Measurements from ENCODE around the gene HES5. TPM values are rescaled to one million over a fixed set of nuclear protein-coding genes. Genes with fewer than 3 reads are reported as not detected.
"Not testable (repeated sequence)": the region's sequence is repeated elsewhere in the genome, so short reads cannot be mapped to it uniquely, and the experiment has no call there.

HES5 gene
- under 1 TPM; 0.27 to 0.93 (median 0.43) TPM for polyA plus RNA-seq (ENCODE audit: insufficient read depth in 1 of 5, insufficient read length in 5 of 5, low replicate concordance in 1 of 5)
- long read RNA-seq, donor 1 = 0 reads
- long read RNA-seq, donor 2 = 0 reads
- long read RNA-seq, donor 3 = 0 reads
- long read RNA-seq, donor 4, partial matches to known transcripts = 0 of 1 reads
- long read RNA-seq, donor 4, other reads (novel, unspliced or antisense) = 0 of 1 reads
- long read RNA-seq, donor 5 = 0 reads
- long read RNA-seq, donor 6, partial matches to known transcripts = 0 of 2 reads
- long read RNA-seq, donor 6, other reads (novel, unspliced or antisense) = 0 of 2 reads
- long read RNA-seq, donor 7, partial matches to known transcripts = 0 of 1 reads
- long read RNA-seq, donor 7, other reads (novel, unspliced or antisense) = 0 of 1 reads
- long read RNA-seq, donor 8 = 0 reads

DNA sequence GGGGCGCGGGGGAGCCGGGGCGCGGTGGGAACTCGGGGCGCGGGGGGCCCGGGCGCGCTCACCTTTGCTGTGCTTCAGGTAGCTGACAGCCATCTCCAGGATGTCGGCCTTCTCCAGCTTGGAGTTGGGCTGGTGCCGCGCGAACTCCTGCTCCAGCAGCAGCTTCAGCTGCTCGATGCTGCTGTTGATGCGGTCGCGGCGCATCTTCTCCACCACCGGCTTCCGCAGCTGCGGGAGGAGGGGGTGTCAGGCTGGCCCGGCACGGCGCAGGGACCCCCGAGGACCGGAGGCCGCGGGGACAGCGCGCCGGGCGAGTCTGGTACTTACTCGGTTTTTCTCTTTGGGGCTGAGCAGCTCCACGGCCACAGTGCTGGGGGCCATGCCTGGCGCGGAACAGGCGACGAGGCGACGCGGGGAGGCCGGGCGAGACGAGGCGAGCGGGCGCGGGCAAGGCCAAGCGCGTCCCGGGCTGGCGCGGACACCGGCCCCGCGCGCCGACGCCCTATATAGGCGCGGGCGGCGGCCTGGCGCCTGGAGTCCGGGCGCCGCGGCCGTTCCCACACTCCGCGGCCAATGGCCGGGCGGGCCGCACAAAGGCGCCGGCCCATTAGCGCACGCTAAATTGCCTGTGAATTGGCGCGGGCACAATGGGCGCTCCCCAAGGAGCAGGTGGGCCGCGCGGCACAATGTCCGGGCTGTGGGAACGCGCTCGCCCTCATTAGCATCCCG, at the start of gene HES5:
Gene HES5, minus strand, starts transcription at position 480 of the 729 bp plus-strand sequence. Its CDS starts 99 bp downstream, at position 381.
- no peak for DNase-seq

DNA sequence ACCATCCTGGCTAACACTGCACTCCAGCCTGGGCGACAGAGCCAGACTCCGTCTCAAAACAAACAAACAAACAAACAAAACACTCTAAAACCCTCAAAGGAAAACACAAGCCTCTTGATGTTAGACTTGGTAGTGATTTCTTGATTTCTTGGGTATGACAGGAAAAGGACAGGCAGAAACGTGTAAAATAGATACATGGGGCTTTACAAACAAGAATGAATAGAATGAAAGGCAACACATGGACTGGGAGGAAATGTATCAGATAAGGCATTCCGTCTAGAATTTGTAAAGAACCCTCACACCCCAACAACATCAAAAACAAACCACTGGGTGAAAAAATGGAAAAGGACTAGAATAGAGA, 48.7 kb upstream of the HES5 start:
- no peak for DNase-seq

GRCh38 chr1:2577565-2578075, 47.6 kb upstream of the HES5 start:
- DNase-seq = not testable (repeated sequence)

- DNase-seq = no peak
Observed at GRCh38 chr1:2575801-2576663, 46.0 kb upstream of the HES5 start.

DNA sequence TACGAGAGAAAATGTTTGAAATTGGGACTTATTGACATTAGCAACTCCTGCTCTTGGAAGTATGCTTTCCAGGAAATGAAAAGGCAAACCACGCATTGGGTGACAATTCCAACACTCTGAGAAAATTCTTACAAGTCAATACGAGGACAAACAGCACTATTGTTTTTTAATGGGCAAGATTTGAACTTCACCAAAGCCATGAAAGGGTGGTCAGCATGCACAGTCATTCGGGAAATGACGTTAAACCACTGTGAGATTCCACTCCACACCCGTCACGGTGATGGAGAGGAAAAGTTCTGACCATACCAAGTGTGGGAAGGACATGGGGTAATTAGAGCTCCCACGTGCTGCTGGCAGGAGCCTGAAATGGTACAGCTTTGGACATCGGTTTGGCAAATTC, 44.3 kb upstream of the HES5 start:
- no peak for DNase-seq

- no peak for DNase-seq
Observed at GRCh38 chr1:2573250-2573920, 43.3 kb upstream of the HES5 start.

GRCh38 chr1:2571348-2571747, 41.3 kb upstream of the HES5 start:
- DNase-seq = no peak

DNA sequence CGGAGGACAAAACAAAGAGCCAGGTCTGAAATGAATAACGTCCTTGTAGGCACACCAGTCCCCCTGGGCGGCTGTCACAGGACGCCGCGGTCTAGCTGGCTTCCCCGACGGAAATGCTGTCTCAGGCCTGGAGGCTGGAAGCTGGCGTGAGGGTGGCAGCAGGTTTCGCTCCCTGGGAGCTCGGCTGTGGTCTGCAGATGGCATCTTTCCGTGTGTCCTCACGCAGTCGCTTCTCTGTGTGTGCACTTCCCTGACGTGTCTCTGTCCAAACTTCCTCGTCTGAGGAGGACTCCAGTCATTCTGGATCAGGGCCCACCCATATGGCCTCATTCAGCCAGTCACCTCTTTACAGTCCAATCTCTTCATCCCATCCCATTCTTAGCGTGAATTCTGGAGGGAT, 40.3 kb upstream of the HES5 start:
- no peak for DNase-seq

GRCh38 chr1:2569703-2570102, 39.6 kb upstream of the HES5 start:
- DNase-seq = not testable (repeated sequence)

DNA sequence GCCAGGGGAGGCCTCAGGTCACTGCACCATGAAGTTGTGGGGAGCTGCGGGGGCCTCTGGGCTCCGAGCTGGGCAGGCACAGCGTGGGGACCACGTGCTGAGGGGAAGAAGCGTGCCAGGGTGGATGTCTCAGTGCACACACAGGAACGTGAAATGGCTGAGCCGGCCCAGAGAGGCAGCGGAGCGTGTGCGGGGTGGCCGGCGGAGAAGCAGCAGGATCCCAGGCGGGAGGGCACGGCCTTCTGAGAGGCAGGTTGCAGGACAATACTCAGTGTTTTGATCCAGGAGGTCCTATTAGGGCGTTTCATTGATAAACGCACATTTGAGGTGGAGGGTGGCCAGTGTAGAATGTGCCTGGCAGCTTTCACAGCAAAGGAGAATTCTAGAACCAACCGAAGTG, 39.0 kb upstream of the HES5 start:
- no peak for DNase-seq

DNA sequence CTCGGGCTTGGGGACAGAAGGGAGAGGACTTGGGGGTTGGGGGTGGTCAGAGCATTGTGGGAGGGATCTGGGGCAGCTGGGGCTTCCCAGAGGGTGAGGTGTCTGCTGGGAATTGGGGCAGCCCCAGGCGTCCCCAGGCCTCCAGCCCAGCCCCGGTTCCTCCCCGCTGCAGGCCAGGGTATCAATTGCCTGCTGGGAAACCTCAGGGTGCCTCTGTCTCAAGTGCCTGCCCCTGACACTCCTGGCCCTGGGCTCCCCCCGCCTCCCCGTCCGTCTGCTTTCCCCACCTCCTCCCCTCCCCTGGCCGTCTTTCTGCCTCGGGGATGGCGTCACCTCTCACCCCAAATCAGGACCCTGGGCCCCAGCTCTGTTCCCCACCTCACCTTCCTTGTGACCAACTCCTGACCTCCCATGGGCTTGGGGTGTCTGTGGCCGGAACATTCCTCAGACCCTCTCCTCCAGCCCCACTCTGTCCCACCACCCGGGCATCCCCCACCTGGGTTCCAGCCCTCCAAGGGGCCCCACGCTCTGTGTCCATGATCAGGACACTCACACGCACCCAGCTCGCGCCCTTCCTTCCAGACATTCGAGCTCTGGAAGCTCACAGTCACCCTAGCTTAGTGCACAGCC, 38.2 kb upstream of the HES5 start:
- DNase-seq = not testable (repeated sequence)

DNA sequence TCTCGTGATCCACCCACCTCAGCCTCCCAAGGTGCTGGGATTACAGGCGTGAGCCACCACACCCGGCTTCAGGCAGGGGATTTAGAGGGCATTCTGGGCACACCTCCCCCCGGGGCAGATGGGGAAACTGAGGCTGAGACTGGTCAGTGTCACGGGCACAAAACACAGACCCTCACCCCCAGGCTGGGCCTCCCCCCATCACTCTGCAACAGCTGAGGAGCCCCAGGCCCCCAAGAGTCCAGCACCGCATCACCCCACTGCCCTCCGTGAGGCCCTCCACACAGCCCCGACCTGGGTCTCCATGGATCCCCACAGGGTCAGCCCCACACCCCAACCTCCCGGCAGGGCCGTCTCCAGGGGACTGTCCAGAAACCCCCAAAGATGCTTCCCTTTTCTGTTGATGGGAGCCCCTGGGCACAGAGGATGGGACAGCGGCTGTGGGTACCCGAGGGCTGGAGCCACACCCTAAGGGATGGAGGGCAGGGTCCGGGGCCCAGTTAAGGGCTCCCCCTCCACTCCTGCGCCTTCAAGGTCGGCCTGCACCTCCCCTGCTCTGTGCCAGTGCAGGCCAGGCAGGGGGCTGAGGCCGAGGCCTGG, 37.1 kb upstream of the HES5 start:
- DNase-seq = no peak

GRCh38 chr1:2566101-2567045, 36.3 kb upstream of the HES5 start:
- no peak for DNase-seq

DNA sequence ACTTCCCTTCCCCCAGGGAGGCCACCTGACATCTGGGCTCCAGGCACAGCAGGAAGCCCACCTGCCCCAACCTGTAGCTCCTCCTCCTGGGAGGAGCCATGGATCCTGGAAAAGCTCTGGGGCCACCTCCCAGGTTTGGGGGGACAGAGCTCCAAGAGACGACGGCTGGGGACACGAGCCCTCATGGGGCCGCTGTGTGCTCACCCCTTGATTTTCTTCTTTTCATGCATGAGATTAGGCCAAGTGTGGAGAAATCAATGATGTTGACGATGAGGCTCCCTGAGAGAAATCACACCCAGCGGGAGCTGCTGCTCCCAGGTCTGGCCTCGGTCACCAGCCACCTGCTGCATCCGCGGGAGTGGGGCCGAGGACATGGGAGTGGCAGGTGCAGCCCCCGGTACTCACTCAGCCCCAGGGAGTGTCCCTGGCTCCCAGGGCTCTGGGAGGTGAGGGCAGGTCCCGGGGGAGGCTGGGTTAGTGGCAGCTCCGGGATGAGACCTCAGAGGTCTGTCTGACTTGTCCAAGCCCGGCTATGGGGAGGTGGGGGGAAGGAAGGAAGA, 34.8 kb upstream of the HES5 start:
- DNase-seq = no peak

DNA sequence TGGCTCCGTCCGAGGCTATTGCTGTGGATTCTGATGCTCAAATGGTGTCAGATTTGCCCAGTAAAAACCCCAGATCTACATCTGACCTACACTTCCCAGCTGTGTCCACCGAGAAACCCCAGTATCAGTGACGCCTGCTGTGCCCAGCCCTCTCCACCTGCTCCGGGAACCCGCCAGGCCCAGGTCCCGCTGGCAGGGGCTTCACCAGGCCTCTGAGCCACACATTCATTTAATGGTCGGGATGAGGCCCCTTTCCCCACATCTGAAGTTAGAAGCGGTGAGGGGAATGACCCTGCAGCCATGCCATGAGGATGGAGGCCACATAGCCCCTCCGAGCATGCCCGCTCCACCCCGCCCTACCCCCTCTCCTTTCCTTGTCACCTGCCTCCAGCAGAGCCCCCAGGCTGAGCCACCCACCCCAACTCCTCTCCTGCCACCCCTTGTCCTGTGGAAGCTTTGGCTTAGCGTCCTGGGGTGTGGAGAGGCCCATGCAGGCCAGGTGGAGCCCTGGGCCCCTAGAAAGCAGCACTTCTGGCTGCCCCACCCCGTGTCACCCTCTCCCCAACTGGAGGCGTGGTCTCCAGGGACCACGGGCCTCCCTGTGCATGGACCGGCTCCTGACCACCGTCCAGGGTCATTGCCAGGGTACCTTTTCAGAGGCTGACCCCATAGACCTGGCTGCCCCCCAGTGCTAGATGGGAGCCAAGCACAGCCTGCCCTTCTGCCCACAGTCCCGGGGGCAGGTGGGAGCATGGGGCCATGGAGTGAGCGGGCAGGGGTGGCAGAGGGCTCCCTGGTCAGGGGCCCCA, 34.1 kb upstream of the HES5 start:
- DNase-seq = no peak

GRCh38 chr1:2563205-2563604, 33.1 kb upstream of the HES5 start:
- DNase-seq = no peak

DNA sequence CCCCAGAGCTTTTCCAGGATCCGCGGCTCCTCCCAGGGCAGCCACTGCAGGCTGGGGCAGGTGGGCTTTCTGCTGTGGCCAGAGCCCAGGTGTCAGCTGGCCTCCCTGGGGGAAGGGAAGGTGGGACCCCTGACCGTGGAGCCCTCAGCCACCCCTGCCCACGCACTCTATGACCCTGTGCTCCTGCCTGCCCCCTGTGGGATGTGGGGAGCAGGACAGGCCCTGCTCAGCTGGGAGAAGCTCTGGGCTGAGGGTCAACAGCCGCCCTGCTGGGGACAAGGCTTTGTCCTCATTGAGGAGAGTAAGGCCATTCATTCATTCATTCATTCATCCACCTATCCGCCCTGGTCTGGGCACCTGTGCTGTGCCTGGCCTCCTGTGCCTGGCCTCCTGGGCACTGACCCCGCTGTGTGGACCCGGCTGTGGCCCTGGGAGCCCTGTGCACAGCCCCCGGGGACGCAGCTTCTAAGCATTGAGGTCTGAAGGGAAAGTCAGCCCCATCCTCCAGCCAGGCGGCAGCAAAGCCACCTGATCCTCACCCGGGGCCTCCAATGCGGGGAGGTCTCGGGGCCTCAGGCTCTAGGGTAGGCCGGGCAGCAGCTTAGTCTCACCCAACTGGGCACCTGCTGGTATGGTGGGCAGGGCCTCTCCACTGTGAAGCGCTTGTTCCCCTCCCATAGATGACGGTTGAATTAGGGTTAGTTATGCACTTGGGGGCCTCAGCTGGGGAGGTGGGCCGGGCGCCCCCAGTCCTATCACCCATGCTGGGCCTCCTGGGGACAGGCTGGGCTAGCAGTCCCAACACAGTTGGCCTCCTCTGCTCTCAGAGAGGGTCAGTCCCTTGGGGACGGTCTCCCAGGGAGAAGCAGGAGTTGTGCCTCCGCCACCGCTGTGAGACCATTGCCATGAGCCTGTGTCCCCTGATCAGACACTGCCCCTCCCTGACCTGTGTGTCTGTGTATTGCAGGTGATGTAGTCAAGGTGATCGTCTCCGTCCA, 32.1 kb upstream of the HES5 start:
- no peak for DNase-seq

Measured in right lung (tissue), 10 donors.